Measurements from ENCODE around the gene RBM47. TPM values are rescaled to one million over a fixed set of nuclear protein-coding genes. Genes with fewer than 3 reads are reported as not detected.
"Not testable (repeated sequence)": the region's sequence is repeated elsewhere in the genome, so short reads cannot be mapped to it uniquely, and the experiment has no call there.

The RBM47 gene
- total and polyA plus RNA-seq, 4 donors = 1.6 to 13.6 (median 4.0) TPM

- Histone ChIP-seq H3K4me3 (ENCODE audit: low read depth, low read length) (no peak overlapping the region), H3K27me3 (ENCODE audit: control insufficient read depth, insufficient read depth, low read length) (no peaks in the 10 kb centered on the region), H3K27ac (ENCODE audit: low read depth, low read length) (no peak overlapping the region), H3K36me3 (ENCODE audit: control insufficient read depth, insufficient read depth, low read length) (no peaks in the 10 kb centered on the region), H3K4me1 (ENCODE audit: control insufficient read depth, insufficient read depth, low read length) (no peaks in the 10 kb centered on the region), H3K9me3 (ENCODE audit: control insufficient read depth, insufficient read depth, low read length) (no peaks in the 10 kb centered on the region)
- WGBS (ENCODE audit: insufficient coverage) = 92% methylated on average over 8 of the region's 9 CpGs
- DNase-seq (ENCODE audit: low read depth in 4 of 6, low spot score in 6 of 6) = no peak
Measured at GRCh38 chr4:40656201-40656863, 26.7 kb upstream of the RBM47 start.

GRCh38 chr4:40651280-40651679 lies 21.6 kb upstream of the RBM47 start:
- no peak overlapping the region for H3K4me3 ChIP-seq (ENCODE audit: low read depth, low read length)
- H3K9me3 ChIP-seq (ENCODE audit: control insufficient read depth, insufficient read depth, low read length) = no peaks in the 10 kb centered on the region
- no peaks in the 10 kb centered on the region for H3K36me3 ChIP-seq (ENCODE audit: control insufficient read depth, insufficient read depth, low read length)
- WGBS (ENCODE audit: insufficient coverage) = 75% methylated on average over 2 of the region's 2 CpGs
- H3K27me3 ChIP-seq (ENCODE audit: control insufficient read depth, insufficient read depth, low read length) = no peaks in the 10 kb centered on the region
- no peaks in the 10 kb centered on the region for H3K4me1 ChIP-seq (ENCODE audit: control insufficient read depth, insufficient read depth, low read length)
- no peak for DNase-seq (ENCODE audit: low read depth in 4 of 6, low spot score in 6 of 6)
- no peak overlapping the region for H3K27ac ChIP-seq (ENCODE audit: low read depth, low read length)

GRCh38 chr4:40649321-40649720 lies 19.7 kb upstream of the RBM47 start:
- H3K27me3 ChIP-seq (ENCODE audit: control insufficient read depth, insufficient read depth, low read length) = no peaks in the 10 kb centered on the region
- no peak overlapping the region for H3K27ac ChIP-seq (ENCODE audit: low read depth, low read length)
- H3K36me3 ChIP-seq (ENCODE audit: control insufficient read depth, insufficient read depth, low read length) = no peaks in the 10 kb centered on the region
- H3K9me3 ChIP-seq (ENCODE audit: control insufficient read depth, insufficient read depth, low read length) = no peaks in the 10 kb centered on the region
- no peak for DNase-seq (ENCODE audit: low read depth in 4 of 6, low spot score in 6 of 6)
- no peaks in the 10 kb centered on the region for H3K4me1 ChIP-seq (ENCODE audit: control insufficient read depth, insufficient read depth, low read length)
- H3K4me3 ChIP-seq (ENCODE audit: low read depth, low read length) = no peak overlapping the region
- WGBS (ENCODE audit: insufficient coverage) = no CpG with 5 or more reads among the region's 6 CpGs

- Histone ChIP-seq H3K36me3 (ENCODE audit: control insufficient read depth, insufficient read depth, low read length) (no peaks in the 10 kb centered on the region), H3K27me3 (ENCODE audit: control insufficient read depth, insufficient read depth, low read length) (no peaks in the 10 kb centered on the region), H3K27ac (ENCODE audit: low read depth, low read length) (no peak overlapping the region), H3K4me3 (ENCODE audit: low read depth, low read length) (no peak overlapping the region), H3K4me1 (ENCODE audit: control insufficient read depth, insufficient read depth, low read length) (no peaks in the 10 kb centered on the region), H3K9me3 (ENCODE audit: control insufficient read depth, insufficient read depth, low read length) (no peaks in the 10 kb centered on the region)
- 78% methylated on average over 5 of the region's 9 CpGs for WGBS (ENCODE audit: insufficient coverage)
- DNase-seq (ENCODE audit: low read depth in 4 of 6, low spot score in 6 of 6) = no peak
Measured at GRCh38 chr4:40648742-40649281, 19.1 kb upstream of the RBM47 start.

- Histone ChIP-seq H3K27me3 (ENCODE audit: control insufficient read depth, insufficient read depth, low read length) (no peaks in the 10 kb centered on the region), H3K9me3 (ENCODE audit: control insufficient read depth, insufficient read depth, low read length) (no peaks in the 10 kb centered on the region), H3K36me3 (ENCODE audit: control insufficient read depth, insufficient read depth, low read length) (no peaks in the 10 kb centered on the region), H3K4me1 (ENCODE audit: control insufficient read depth, insufficient read depth, low read length) (no peaks in the 10 kb centered on the region), H3K27ac (ENCODE audit: low read depth, low read length) (no peak overlapping the region), H3K4me3 (ENCODE audit: low read depth, low read length) (no peak overlapping the region)
- DNase-seq (ENCODE audit: low read depth in 4 of 6, low spot score in 6 of 6) = no peak
Measured at GRCh38 chr4:40648131-40648530, 18.5 kb upstream of the RBM47 start.

GRCh38 chr4:40645586-40645985 lies 15.9 kb upstream of the RBM47 start:
- no peak overlapping the region for H3K27ac ChIP-seq (ENCODE audit: low read depth, low read length)
- no peaks in the 10 kb centered on the region for H3K36me3 ChIP-seq (ENCODE audit: control insufficient read depth, insufficient read depth, low read length)
- H3K4me1 ChIP-seq (ENCODE audit: control insufficient read depth, insufficient read depth, low read length) = no peaks in the 10 kb centered on the region
- H3K9me3 ChIP-seq (ENCODE audit: control insufficient read depth, insufficient read depth, low read length) = no peaks in the 10 kb centered on the region
- no peak overlapping the region for H3K4me3 ChIP-seq (ENCODE audit: low read depth, low read length)
- no peak for DNase-seq (ENCODE audit: low read depth in 4 of 6, low spot score in 6 of 6)
- H3K27me3 ChIP-seq (ENCODE audit: control insufficient read depth, insufficient read depth, low read length) = no peaks in the 10 kb centered on the region

- DNase-seq (ENCODE audit: low read depth in 4 of 6, low spot score in 6 of 6) = no peak
- Histone ChIP-seq H3K27me3 (ENCODE audit: control insufficient read depth, insufficient read depth, low read length) (peaks cover 18% of the 10 kb centered on the region), H3K9me3 (ENCODE audit: control insufficient read depth, insufficient read depth, low read length) (no peaks in the 10 kb centered on the region), H3K27ac (ENCODE audit: low read depth, low read length) (no peak overlapping the region), H3K4me3 (ENCODE audit: low read depth, low read length) (no peak overlapping the region), H3K4me1 (ENCODE audit: control insufficient read depth, insufficient read depth, low read length) (peaks cover 12% of the 10 kb centered on the region), H3K36me3 (ENCODE audit: control insufficient read depth, insufficient read depth, low read length) (no peaks in the 10 kb centered on the region)
- WGBS (ENCODE audit: insufficient coverage) = 82% methylated on average over 5 of the region's 5 CpGs
Measured at GRCh38 chr4:40632080-40632479, 2.4 kb upstream of the RBM47 start.

GRCh38 chr4:40630335-40631021 lies 814 bp upstream of the RBM47 start:
- WGBS (ENCODE audit: insufficient coverage) = 21% methylated on average over 35 of the region's 41 CpGs
- H3K36me3 ChIP-seq (ENCODE audit: control insufficient read depth, insufficient read depth, low read length) = no peaks in the 10 kb centered on the region
- H3K4me3 ChIP-seq (ENCODE audit: low read depth, low read length) = peak overlapping the region; percentile 30
- peak overlapping the region; percentile 38 for H3K27ac ChIP-seq (ENCODE audit: low read depth, low read length)
- DNase-seq (ENCODE audit: low read depth in 4 of 6, low spot score in 6 of 6) = peak in 1 of 6 donors; percentile 15
- peaks cover 27% of the 10 kb centered on the region for H3K27me3 ChIP-seq (ENCODE audit: control insufficient read depth, insufficient read depth, low read length)
- H3K4me1 ChIP-seq (ENCODE audit: control insufficient read depth, insufficient read depth, low read length) = peaks cover 12% of the 10 kb centered on the region
- H3K9me3 ChIP-seq (ENCODE audit: control insufficient read depth, insufficient read depth, low read length) = no peaks in the 10 kb centered on the region

- peak overlapping the region; percentile 30 for H3K4me3 ChIP-seq (ENCODE audit: low read depth, low read length)
- H3K9me3 ChIP-seq (ENCODE audit: control insufficient read depth, insufficient read depth, low read length) = no peaks in the 10 kb centered on the region
- no peak for DNase-seq (ENCODE audit: low read depth in 4 of 6, low spot score in 6 of 6)
- H3K4me1 ChIP-seq (ENCODE audit: control insufficient read depth, insufficient read depth, low read length) = peaks cover 12% of the 10 kb centered on the region
- WGBS (ENCODE audit: insufficient coverage) = no CpG with 5 or more reads among the region's 6 CpGs
- no peak overlapping the region for H3K27ac ChIP-seq (ENCODE audit: low read depth, low read length)
- no peaks in the 10 kb centered on the region for H3K36me3 ChIP-seq (ENCODE audit: control insufficient read depth, insufficient read depth, low read length)
- peaks cover 27% of the 10 kb centered on the region for H3K27me3 ChIP-seq (ENCODE audit: control insufficient read depth, insufficient read depth, low read length)
Measured at GRCh38 chr4:40628888-40629287, 776 bp downstream of the RBM47 start.

GRCh38 chr4:40628407-40628806 lies 1.3 kb downstream of the RBM47 start:
- H3K9me3 ChIP-seq (ENCODE audit: control insufficient read depth, insufficient read depth, low read length); H3K36me3 ChIP-seq (ENCODE audit: control insufficient read depth, insufficient read depth, low read length); DNase-seq (ENCODE audit: low read depth in 4 of 6, low spot score in 6 of 6); H3K27ac ChIP-seq (ENCODE audit: low read depth, low read length); H3K4me3 ChIP-seq (ENCODE audit: low read depth, low read length): not testable (repeated sequence)
- no CpG with 5 or more reads among the region's 6 CpGs for WGBS (ENCODE audit: insufficient coverage)
- peaks cover 27% of the 10 kb centered on the region for H3K27me3 ChIP-seq (ENCODE audit: control insufficient read depth, insufficient read depth, low read length)
- H3K4me1 ChIP-seq (ENCODE audit: control insufficient read depth, insufficient read depth, low read length) = peaks cover 12% of the 10 kb centered on the region

Data from spinal cord (tissue), 10 donors.